Measurements from ENCODE around the gene PPFIA1.
"Not testable (repeated sequence)": the region's sequence is repeated elsewhere in the genome, so short reads cannot be mapped to it uniquely, and the experiment has no call there.

PPFIA1 gene

GRCh38 chr11:70268526-70268925 is 2.0 kb upstream of the PPFIA1 start:
- no peaks in the 10 kb centered on the region for H3K9me3 Mint-ChIP-seq
- H3K4me3 Mint-ChIP-seq: no peak overlapping the region
- peaks cover 27% of the 10 kb centered on the region for H3K27me3 Mint-ChIP-seq
- H3K36me3 Mint-ChIP-seq (ENCODE audit: low read depth): peaks cover 22% of the 10 kb centered on the region
- peaks cover 29% of the 10 kb centered on the region for H3K4me1 Mint-ChIP-seq (ENCODE audit: low read depth)
- no peak overlapping the region for H3K27ac Mint-ChIP-seq
- DNase-seq: no peak

GRCh38 chr11:70270877-70271648 is 573 bp downstream of the PPFIA1 start:
- DNase-seq: peak; percentile 73
- Mint-ChIP-seq H3K9me3 (no peaks in the 10 kb centered on the region), H3K27me3 (peaks cover 15% of the 10 kb centered on the region), H3K4me1 (ENCODE audit: low read depth) (peaks cover 51% of the 10 kb centered on the region), H3K4me3 (peak overlapping the region; percentile 84), H3K27ac (peak overlapping the region; percentile 89), H3K36me3 (ENCODE audit: low read depth) (peaks cover 46% of the 10 kb centered on the region)

- H3K27ac Mint-ChIP-seq: peak overlapping the region; percentile 89
- peaks cover 14% of the 10 kb centered on the region for H3K27me3 Mint-ChIP-seq
- H3K4me1 Mint-ChIP-seq (ENCODE audit: low read depth): peaks cover 54% of the 10 kb centered on the region
- H3K36me3 Mint-ChIP-seq (ENCODE audit: low read depth): peaks cover 52% of the 10 kb centered on the region
- no peak for DNase-seq
- peak overlapping the region; percentile 84 for H3K4me3 Mint-ChIP-seq
- H3K9me3 Mint-ChIP-seq: no peaks in the 10 kb centered on the region
Measured at GRCh38 chr11:70271649-70271953, 1.1 kb downstream of the PPFIA1 start.

- Mint-ChIP-seq H3K36me3 (ENCODE audit: low read depth) (peaks cover 53% of the 10 kb centered on the region), H3K27ac (peak overlapping the region; percentile 79), H3K27me3 (peaks cover 11% of the 10 kb centered on the region), H3K4me3 (peak overlapping the region; percentile 84), H3K4me1 (ENCODE audit: low read depth) (peaks cover 55% of the 10 kb centered on the region), H3K9me3 (no peaks in the 10 kb centered on the region)
- no peak for DNase-seq
Measured at GRCh38 chr11:70272009-70272408, 1.5 kb downstream of the PPFIA1 start.

- H3K27ac Mint-ChIP-seq: no peak overlapping the region
- no peak for DNase-seq
- H3K4me1 Mint-ChIP-seq (ENCODE audit: low read depth): peaks cover 36% of the 10 kb centered on the region
- H3K36me3 Mint-ChIP-seq (ENCODE audit: low read depth): peaks cover 87% of the 10 kb centered on the region
- no peak overlapping the region for H3K4me3 Mint-ChIP-seq
- no peaks in the 10 kb centered on the region for H3K27me3 Mint-ChIP-seq
- no peaks in the 10 kb centered on the region for H3K9me3 Mint-ChIP-seq
Measured at GRCh38 chr11:70278994-70279393, 8.5 kb downstream of the PPFIA1 start.

- peaks cover 85% of the 10 kb centered on the region for H3K36me3 Mint-ChIP-seq (ENCODE audit: low read depth)
- H3K27me3 Mint-ChIP-seq: no peaks in the 10 kb centered on the region
- H3K9me3 Mint-ChIP-seq: no peaks in the 10 kb centered on the region
- no peak for DNase-seq
- no peak overlapping the region for H3K4me3 Mint-ChIP-seq
- no peak overlapping the region for H3K27ac Mint-ChIP-seq
- H3K4me1 Mint-ChIP-seq (ENCODE audit: low read depth): peaks cover 16% of the 10 kb centered on the region
Measured at GRCh38 chr11:70281156-70281609, 10.7 kb downstream of the PPFIA1 start.

- no peak overlapping the region for H3K4me3 Mint-ChIP-seq
- peaks cover 13% of the 10 kb centered on the region for H3K4me1 Mint-ChIP-seq (ENCODE audit: low read depth)
- H3K27ac Mint-ChIP-seq: no peak overlapping the region
- DNase-seq: no peak
- H3K27me3 Mint-ChIP-seq: no peaks in the 10 kb centered on the region
- no peaks in the 10 kb centered on the region for H3K9me3 Mint-ChIP-seq
- peaks cover 86% of the 10 kb centered on the region for H3K36me3 Mint-ChIP-seq (ENCODE audit: low read depth)
Measured at GRCh38 chr11:70282012-70282411, 11.5 kb downstream of the PPFIA1 start.

GRCh38 chr11:70288721-70289120 is 18.2 kb downstream of the PPFIA1 start:
- Mint-ChIP-seq H3K27ac (peak overlapping the region; percentile 50), H3K4me3 (no peak overlapping the region), H3K9me3 (no peaks in the 10 kb centered on the region), H3K27me3 (no peaks in the 10 kb centered on the region), H3K4me1 (ENCODE audit: low read depth) (peaks cover 19% of the 10 kb centered on the region), H3K36me3 (ENCODE audit: low read depth) (peaks cover 84% of the 10 kb centered on the region)
- DNase-seq: no peak

GRCh38 chr11:70289582-70289981 is 19.1 kb downstream of the PPFIA1 start:
- no peak overlapping the region for H3K27ac Mint-ChIP-seq
- no peak overlapping the region for H3K4me3 Mint-ChIP-seq
- no peaks in the 10 kb centered on the region for H3K9me3 Mint-ChIP-seq
- peaks cover 19% of the 10 kb centered on the region for H3K4me1 Mint-ChIP-seq (ENCODE audit: low read depth)
- no peak for DNase-seq
- peaks cover 82% of the 10 kb centered on the region for H3K36me3 Mint-ChIP-seq (ENCODE audit: low read depth)
- H3K27me3 Mint-ChIP-seq: no peaks in the 10 kb centered on the region

GRCh38 chr11:70290361-70291065 is 20.0 kb downstream of the PPFIA1 start:
- peaks cover 74% of the 10 kb centered on the region for H3K36me3 Mint-ChIP-seq (ENCODE audit: low read depth)
- no peak for DNase-seq
- H3K9me3 Mint-ChIP-seq: no peaks in the 10 kb centered on the region
- H3K27ac Mint-ChIP-seq: peak overlapping the region; percentile 50
- no peak overlapping the region for H3K4me3 Mint-ChIP-seq
- no peaks in the 10 kb centered on the region for H3K27me3 Mint-ChIP-seq
- H3K4me1 Mint-ChIP-seq (ENCODE audit: low read depth): peaks cover 19% of the 10 kb centered on the region

GRCh38 chr11:70292166-70292565 is 21.7 kb downstream of the PPFIA1 start:
- no peaks in the 10 kb centered on the region for H3K27me3 Mint-ChIP-seq
- peaks cover 65% of the 10 kb centered on the region for H3K36me3 Mint-ChIP-seq (ENCODE audit: low read depth)
- H3K9me3 Mint-ChIP-seq: no peaks in the 10 kb centered on the region
- H3K4me1 Mint-ChIP-seq (ENCODE audit: low read depth): peaks cover 24% of the 10 kb centered on the region
- no peak overlapping the region for H3K27ac Mint-ChIP-seq
- DNase-seq: no peak
- H3K4me3 Mint-ChIP-seq: no peak overlapping the region

- DNase-seq: no peak
- Mint-ChIP-seq H3K36me3 (ENCODE audit: low read depth) (peaks cover 65% of the 10 kb centered on the region), H3K4me3 (no peak overlapping the region), H3K9me3 (no peaks in the 10 kb centered on the region), H3K4me1 (ENCODE audit: low read depth) (peaks cover 29% of the 10 kb centered on the region), H3K27ac (peak overlapping the region; percentile 50), H3K27me3 (no peaks in the 10 kb centered on the region)
Measured at GRCh38 chr11:70292863-70293262, 22.4 kb downstream of the PPFIA1 start.

GRCh38 chr11:70295166-70295565 is 24.7 kb downstream of the PPFIA1 start:
- not testable (repeated sequence) for H3K4me3 Mint-ChIP-seq, H3K9me3 Mint-ChIP-seq, H3K27me3 Mint-ChIP-seq, H3K27ac Mint-ChIP-seq, DNase-seq
- peaks cover 73% of the 10 kb centered on the region for H3K36me3 Mint-ChIP-seq (ENCODE audit: low read depth)
- H3K4me1 Mint-ChIP-seq (ENCODE audit: low read depth): peaks cover 27% of the 10 kb centered on the region

GRCh38 chr11:70296681-70297080 is 26.2 kb downstream of the PPFIA1 start:
- Mint-ChIP-seq H3K4me1 (ENCODE audit: low read depth) (peaks cover 19% of the 10 kb centered on the region), H3K27ac (no peak overlapping the region), H3K4me3 (no peak overlapping the region), H3K36me3 (ENCODE audit: low read depth) (peaks cover 71% of the 10 kb centered on the region), H3K27me3 (no peaks in the 10 kb centered on the region), H3K9me3 (no peaks in the 10 kb centered on the region)
- DNase-seq: no peak

GRCh38 chr11:70297341-70297740 is 26.9 kb downstream of the PPFIA1 start:
- Mint-ChIP-seq H3K36me3 (ENCODE audit: low read depth) (peaks cover 72% of the 10 kb centered on the region), H3K9me3 (no peaks in the 10 kb centered on the region), H3K27ac (no peak overlapping the region), H3K27me3 (no peaks in the 10 kb centered on the region), H3K4me1 (ENCODE audit: low read depth) (peaks cover 23% of the 10 kb centered on the region), H3K4me3 (no peak overlapping the region)
- DNase-seq: no peak

All from activated T-cell treated with anti-CD3 and anti-CD28 coated beads, Interleukin-2, amount 50 U/mL, for 24 hours (primary cell).